IPS-15b (cell line): ENCODE measurements around the gene SUCNR1.
"Not testable (repeated sequence)": the region's sequence is repeated elsewhere in the genome, so short reads cannot be mapped to it uniquely, and the experiment has no call there.

Source experiments
- H3K27me3 ChIP-seq: one replicate; pipeline ENCODE4 v1.6.1; 2013; ENCODE audit warnings: low read length; ENCODE audit not compliant: control insufficient read depth, insufficient read depth
- H3K36me3 ChIP-seq: one replicate; pipeline ENCODE4 v1.6.1; 2013; ENCODE audit warnings: low read length; ENCODE audit not compliant: control insufficient read depth, insufficient read depth
- H3K4me1 ChIP-seq: one replicate; pipeline ENCODE4 v1.6.1; 2013; ENCODE audit warnings: mild to moderate bottlenecking, low read length; ENCODE audit not compliant: control insufficient read depth, insufficient read depth
- H3K4me3 ChIP-seq: one replicate; pipeline ENCODE4 v1.5.1; 2013; ENCODE audit warnings: low read depth, low read length
- H3K9ac ChIP-seq: one replicate; pipeline ENCODE4 v1.6.1; 2013; ENCODE audit warnings: low read depth, mild to moderate bottlenecking, low read length
- H3K9me3 ChIP-seq: one replicate; pipeline ENCODE4 v1.6.1; 2013; ENCODE audit warnings: mild to moderate bottlenecking, low read length; ENCODE audit not compliant: control insufficient read depth, insufficient read depth

The SUCNR1 gene

GRCh38 chr3:151926956-151927355 is 53.5 kb downstream of the SUCNR1 start:
- Histone ChIP-seq H3K27me3 (no peaks in the 10 kb centered on the region), H3K36me3 (no peaks in the 10 kb centered on the region), H3K4me3 (no peak overlapping the region), H3K4me1 (no peaks in the 10 kb centered on the region), H3K9ac (no peak overlapping the region), H3K9me3 (no peaks in the 10 kb centered on the region)

GRCh38 chr3:151927915-151928525 is 54.6 kb downstream of the SUCNR1 start:
- H3K4me3 ChIP-seq, H3K9ac ChIP-seq, H3K27me3 ChIP-seq, H3K9me3 ChIP-seq, H3K4me1 ChIP-seq, H3K36me3 ChIP-seq: not testable (repeated sequence)

- H3K36me3 ChIP-seq, result no peaks in the 10 kb centered on the region
- H3K27me3 ChIP-seq, result no peaks in the 10 kb centered on the region
- H3K9ac ChIP-seq, result no peak overlapping the region
- H3K9me3 ChIP-seq, result no peaks in the 10 kb centered on the region
- no peak overlapping the region for H3K4me3 ChIP-seq
- H3K4me1 ChIP-seq, result no peaks in the 10 kb centered on the region
These were observed 57.7 kb downstream of the SUCNR1 start for GRCh38 chr3:151931171-151931570.

GRCh38 chr3:151933234-151933853 is 59.9 kb downstream of the SUCNR1 start:
- Histone ChIP-seq H3K9ac (no peak overlapping the region), H3K9me3 (no peaks in the 10 kb centered on the region), H3K4me3 (no peak overlapping the region), H3K4me1 (no peaks in the 10 kb centered on the region), H3K27me3 (no peaks in the 10 kb centered on the region), H3K36me3 (no peaks in the 10 kb centered on the region)
